GM12864 (cell line): Measurements from ENCODE around the gene LRRTM4.
"Not testable (repeated sequence)": the region's sequence is repeated elsewhere in the genome, so short reads cannot be mapped to it uniquely, and the experiment has no call there.

ENCODE experiments used
- DNase-seq: peaks from one replicate; pipeline ENCODE4 v3.0.0-alpha.2; 2011; ENCODE audit warnings: low read depth
- H3K4me3 ChIP-seq: 2 replicates; pipeline ENCODE4 v1.5.1; 2011; ENCODE audit warnings: mild to moderate bottlenecking, low read depth, low read length, control low read depth
- CTCF ChIP-seq: IDR thresholded peaks from 2 replicates; pipeline ENCODE4 v1.5.1; 2011; ENCODE audit warnings: low read depth, mild to moderate bottlenecking, moderate library complexity, low read length, control low read depth, inconsistent platforms; ENCODE audit errors: missing control alignments

The LRRTM4 gene

GRCh38 chr2:77086051-77086450, 436.1 kb downstream of the LRRTM4 start:
- TF ChIP-seq CTCF: no peak
- no peak overlapping the region for H3K4me3 ChIP-seq
- DNase-seq: no peak

- no peak for DNase-seq
- H3K4me3 ChIP-seq: no peak overlapping the region
- no peak for TF ChIP-seq CTCF
Measured at GRCh38 chr2:77085561-77085960, 436.6 kb downstream of the LRRTM4 start.

- TF ChIP-seq CTCF: no peak
- no peak overlapping the region for H3K4me3 ChIP-seq
- no peak for DNase-seq
Measured at GRCh38 chr2:77081597-77081996, 440.6 kb downstream of the LRRTM4 start.

- no peak for DNase-seq
- H3K4me3 ChIP-seq: no peak overlapping the region
- no peak for TF ChIP-seq CTCF
Measured at GRCh38 chr2:77064324-77064723, 457.9 kb downstream of the LRRTM4 start.

- DNase-seq: no peak
- H3K4me3 ChIP-seq: no peak overlapping the region
- no peak for TF ChIP-seq CTCF
Measured at GRCh38 chr2:77054938-77055337, 467.2 kb downstream of the LRRTM4 start.

- TF ChIP-seq CTCF: no peak
- no peak for DNase-seq
Measured at GRCh38 chr2:77046339-77046738, 475.8 kb downstream of the LRRTM4 start.

GRCh38 chr2:77045456-77045855, 476.7 kb downstream of the LRRTM4 start:
- not testable (repeated sequence) for H3K4me3 ChIP-seq, DNase-seq

More at GRCh38 chr2:77046339-77046738, 475.8 kb downstream of the LRRTM4 start:
- no peak overlapping the region for H3K4me3 ChIP-seq

GRCh38 chr2:77034445-77034844, 487.7 kb downstream of the LRRTM4 start:
- TF ChIP-seq CTCF: no peak
- no peak for DNase-seq
- no peak overlapping the region for H3K4me3 ChIP-seq

- DNase-seq, H3K4me3 ChIP-seq: not testable (repeated sequence)
Measured at GRCh38 chr2:77029237-77029636, 492.9 kb downstream of the LRRTM4 start.
